Measurements from ENCODE around the gene EXOC4.

GRCh38 chr7:133797818-133798520 lies 545.1 kb downstream of the EXOC4 start:
- TF ChIP-seq ZNF224 (CRISPR knock-in tag; IDR thresholded peaks at IDR 0.05) (no peak), TCF7 (IDR thresholded peaks at IDR 0.05; ENCODE audit: low read depth) (no peak), NFYB (CRISPR knock-in tag; IDR thresholded peaks at IDR 0.05) (no peak), HIC2 (CRISPR knock-in tag; IDR thresholded peaks at IDR 0.05; ENCODE audit: low read depth) (no peak), TAF1 (CRISPR knock-in tag; IDR thresholded peaks at IDR 0.05) (no peak), MAX (IDR thresholded peaks at IDR 0.05) (no peak), ZNF530 (CRISPR knock-in tag; IDR thresholded peaks at IDR 0.05; ENCODE audit: low read depth) (no peak)

Measured in HepG2 (cell line).